GM21717 (cell line): ENCODE data around the gene AGMO.

Source experiments
- ATAC-seq: cut with Tn5 transposase; IDR thresholded peaks from one replicate; pipeline ENCODE4 v1.9.1; 2021; ENCODE audit warnings: mild to moderate bottlenecking, moderate library complexity; ENCODE audit not compliant: unreplicated experiment

AGMO gene

GRCh38 chr7:15462721-15463389, 99.0 kb downstream of the AGMO start:
- no peak for ATAC-seq

GRCh38 chr7:15461576-15461975, 100.2 kb downstream of the AGMO start:
- ATAC-seq: no peak

- ATAC-seq: no peak
These were observed 102.7 kb downstream of the AGMO start for GRCh38 chr7:15459018-15459615.

- no peak for ATAC-seq
These were observed 103.5 kb downstream of the AGMO start for GRCh38 chr7:15457990-15458955.

GRCh38 chr7:15452670-15453069, 109.1 kb downstream of the AGMO start:
- ATAC-seq: no peak

GRCh38 chr7:15446722-15447121, 115.1 kb downstream of the AGMO start:
- no peak for ATAC-seq

- ATAC-seq: no peak
These were observed 115.5 kb downstream of the AGMO start for GRCh38 chr7:15446280-15446679.

GRCh38 chr7:15441915-15442314, 119.9 kb downstream of the AGMO start:
- no peak for ATAC-seq

- ATAC-seq: peak; percentile 30
These were observed 121.3 kb downstream of the AGMO start for GRCh38 chr7:15440482-15440881.

GRCh38 chr7:15439853-15440252, 122.0 kb downstream of the AGMO start:
- peak; percentile 80 for ATAC-seq

GRCh38 chr7:15433151-15433550, 128.7 kb downstream of the AGMO start:
- ATAC-seq: no peak

- no peak for ATAC-seq
These were observed 130.9 kb downstream of the AGMO start for GRCh38 chr7:15430911-15431310.

GRCh38 chr7:15430191-15430590, 131.6 kb downstream of the AGMO start:
- no peak for ATAC-seq

- no peak for ATAC-seq
These were observed 137.3 kb downstream of the AGMO start for GRCh38 chr7:15424468-15424867.

- ATAC-seq: no peak
These were observed 142.2 kb downstream of the AGMO start for GRCh38 chr7:15419596-15419995.

GRCh38 chr7:15418264-15418663, 143.6 kb downstream of the AGMO start:
- no peak for ATAC-seq

- no peak for ATAC-seq
These were observed 144.3 kb downstream of the AGMO start for GRCh38 chr7:15417341-15417988.

GRCh38 chr7:15411019-15411418, 150.8 kb downstream of the AGMO start:
- no peak for ATAC-seq

GRCh38 chr7:15407910-15408309, 153.9 kb downstream of the AGMO start:
- ATAC-seq: no peak

GRCh38 chr7:15403751-15404150, 158.1 kb downstream of the AGMO start:
- ATAC-seq: no peak

- ATAC-seq: no peak
These were observed 158.5 kb downstream of the AGMO start for GRCh38 chr7:15403315-15403714.
